GM23338 (cell line): ENCODE results near the gene LRCH4. TPM values are rescaled to one million over a fixed set of nuclear protein-coding genes. Genes with fewer than 3 reads are reported as not detected.

ENCODE experiments used
- ATAC-seq: fragments of 200-7000 bp; cut with Tn5 transposase; 3 replicates; pipeline ENCODE4 v1.9.1; 2020
- DNase-seq: peaks from one replicate; pipeline ENCODE4 v3.0.0-alpha.2; 2015; ENCODE audit warnings: low spot score
- H2AFZ ChIP-seq: fragments of 200-600 bp; sonication (generic); 2 replicates; pipeline ENCODE4 v1.8.0; 2016; ENCODE audit warnings: antibody characterized with exemption, mild to moderate bottlenecking, moderate library complexity
- H3F3A ChIP-seq: fragments of 200-600 bp; sonication (generic); replicated peaks from 2 replicates; pipeline ENCODE4 v1.8.0; 2017; ENCODE audit warnings: antibody characterized with exemption, mixed run types, low read depth
- H3K27ac ChIP-seq: fragments of 200-600 bp; sonication (generic); 2 replicates; pipeline ENCODE4 v1.6.1; 2016; ENCODE audit warnings: low read depth
- H3K27me3 ChIP-seq: fragments of 200-600 bp; sonication (generic); 2 replicates; pipeline ENCODE4 v1.8.0; 2016; ENCODE audit warnings: mild to moderate bottlenecking, mixed run types, moderate library complexity; ENCODE audit not compliant: insufficient read depth
- H3K36me3 ChIP-seq: fragments of 200-600 bp; sonication (generic); 2 replicates; pipeline ENCODE4 v1.8.0; 2016; ENCODE audit warnings: mild to moderate bottlenecking; ENCODE audit not compliant: insufficient read depth
- H3K4me1 ChIP-seq: fragments of 200-600 bp; sonication (generic); 2 replicates; pipeline ENCODE4 v1.8.0; 2016; ENCODE audit warnings: mild to moderate bottlenecking, moderate library complexity; ENCODE audit not compliant: insufficient read depth
- H3K4me2 ChIP-seq: fragments of 200-600 bp; sonication (generic); 2 replicates; pipeline ENCODE4 v1.7.1; 2017; ENCODE audit warnings: mixed run types
- H3K4me3 ChIP-seq: fragments of 200-600 bp; sonication (generic); 2 replicates; pipeline ENCODE4 v1.6.1; 2016; ENCODE audit warnings: mixed run types
- H3K79me2 ChIP-seq: fragments of 200-600 bp; sonication (generic); replicated peaks from 2 replicates; pipeline ENCODE4 v1.8.0; 2017; ENCODE audit warnings: mild to moderate bottlenecking; ENCODE audit not compliant: insufficient read depth
- H3K9me2 ChIP-seq: fragments of 200-600 bp; sonication (generic); 2 replicates; pipeline ENCODE4 v1.8.0; 2017; ENCODE audit not compliant: insufficient read depth
- H4K20me1 ChIP-seq: fragments of 200-600 bp; sonication (generic); replicated peaks from 2 replicates; pipeline ENCODE4 v1.8.0; 2017; ENCODE audit warnings: mild to moderate bottlenecking; ENCODE audit not compliant: insufficient read depth
- H3K27ac Mint-ChIP-seq: 2 replicates; pipeline ENCODE4 v1.8.0; 2020; ENCODE audit warnings: inconsistent platforms, mild to moderate bottlenecking, moderate library complexity, mixed read lengths
- H3K27me3 Mint-ChIP-seq: 3 replicates; pipeline ENCODE4 v1.8.0; 2022; ENCODE audit warnings: low read depth, mild to moderate bottlenecking, moderate library complexity, mixed read lengths, inconsistent platforms; ENCODE audit not compliant: insufficient read depth, poor library complexity
- H3K36me3 Mint-ChIP-seq: 3 replicates; pipeline ENCODE4 v1.8.0; 2021; ENCODE audit warnings: low read depth, mild to moderate bottlenecking, inconsistent platforms, moderate library complexity, mixed read lengths
- H3K4me1 Mint-ChIP-seq: 3 replicates; pipeline ENCODE4 v1.8.0; 2020; ENCODE audit warnings: mild to moderate bottlenecking, inconsistent platforms, mixed read lengths
- H3K4me3 Mint-ChIP-seq: 3 replicates; pipeline ENCODE4 v1.8.0; 2021; ENCODE audit warnings: moderate library complexity, mild to moderate bottlenecking, inconsistent platforms, mixed read lengths
- H3K9me3 Mint-ChIP-seq: 3 replicates; pipeline ENCODE4 v1.8.0; 2020; ENCODE audit warnings: moderate library complexity, mild to moderate bottlenecking, inconsistent platforms, mixed read lengths
- CREB1 ChIP-seq: fragments of 250-450 bp; sonication (Bioruptor Pico); IDR thresholded peaks from 2 replicates; pipeline ENCODE4 v1.5.0; 2020; ENCODE audit warnings: low read depth, mild to moderate bottlenecking, moderate library complexity
- EZH2 ChIP-seq: fragments of 200-600 bp; sonication (generic); IDR thresholded peaks from one replicate; pipeline ENCODE4 v1.8.0; 2017; ENCODE audit warnings: antibody characterized with exemption, mild to moderate bottlenecking, low read depth; ENCODE audit not compliant: unreplicated experiment
- EZH2phosphoT487 ChIP-seq: fragments of 200-600 bp; sonication (generic); IDR thresholded peaks from one replicate; pipeline ENCODE4 v1.8.1; 2018; ENCODE audit warnings: antibody characterized with exemption; ENCODE audit not compliant: unreplicated experiment
- JUNB ChIP-seq: IDR thresholded peaks from one replicate; pipeline ENCODE4 v1.6.1; 2016; ENCODE audit warnings: antibody characterized with exemption; ENCODE audit not compliant: unreplicated experiment
- NANOG ChIP-seq: IDR thresholded peaks from 2 replicates; pipeline ENCODE4 v1.6.1; 2016; ENCODE audit warnings: antibody characterized with exemption, borderline replicate concordance
- POLR2AphosphoS5 ChIP-seq: IDR thresholded peaks from 2 replicates; pipeline ENCODE4 v1.6.1; 2016; ENCODE audit warnings: antibody characterized with exemption, low read depth
- STAT1 ChIP-seq: IDR thresholded peaks from one replicate; pipeline ENCODE4 v1.6.1; 2016; ENCODE audit warnings: antibody characterized with exemption; ENCODE audit not compliant: unreplicated experiment
- ZNF114 ChIP-seq: fragments of 250-450 bp; sonication (Bioruptor Pico); IDR thresholded peaks from 2 replicates; pipeline ENCODE4 v1.5.0; 2020; ENCODE audit warnings: mild to moderate bottlenecking, moderate library complexity
- ZNF331 ChIP-seq: fragments of 250-450 bp; sonication (Bioruptor Pico); IDR thresholded peaks from 2 replicates; pipeline ENCODE4 v1.5.0; 2020; ENCODE audit warnings: low read depth, mild to moderate bottlenecking, moderate library complexity
- polyA plus RNA-seq: library from polyadenylated mRNA; unstranded; fragments of >200 nt; fragmentation: Nextera tagmentation; extraction: Ambion mirVana; gene quantifications from 2 replicates; pipeline ENCODE4 v1.2.1, GENCODE V29; 2016
- total RNA-seq: library from RNA; depleted of rRNA; stranded (reverse); fragments of >200 nt; shearing (Covaris generic); gene quantifications from 2 replicates; pipeline ENCODE4 v1.2.3, GENCODE V29; 2014
- TF ChIP-seq, protein P1 (sequence below): fragments of 250-450 bp; sonication (Bioruptor Pico); IDR thresholded peaks from 2 replicates; pipeline ENCODE4 v1.5.0; 2020; ENCODE audit warnings: mild to moderate bottlenecking, moderate library complexity
- TF ChIP-seq, protein P2 (sequence below): IDR thresholded peaks from one replicate; pipeline ENCODE4 v1.6.1; 2018; ENCODE audit warnings: antibody characterized with exemption; ENCODE audit not compliant: unreplicated experiment
- TF ChIP-seq, protein P3 (sequence below): IDR thresholded peaks from 2 replicates; pipeline ENCODE4 v1.6.1; 2016; ENCODE audit warnings: antibody characterized with exemption
- TF ChIP-seq, protein P4 (sequence below), 2 experiments: fragments of 200-600 bp in 1 of 2; sonication (generic) in 1 of 2; conservative IDR thresholded peaks; 2 replicates each; pipeline versions ENCODE4 v1.5.1 to v1.6.1; 2016 to 2017; ENCODE audit warnings: antibody characterized with exemption in 2 of 2, low read depth in 2 of 2, mild to moderate bottlenecking in 2 of 2, moderate library complexity in 1 of 2

The LRCH4 gene
- total and polyA plus RNA-seq, 2 experiments from 2014 or later: 21.4 to 51.0 TPM

DNA sequence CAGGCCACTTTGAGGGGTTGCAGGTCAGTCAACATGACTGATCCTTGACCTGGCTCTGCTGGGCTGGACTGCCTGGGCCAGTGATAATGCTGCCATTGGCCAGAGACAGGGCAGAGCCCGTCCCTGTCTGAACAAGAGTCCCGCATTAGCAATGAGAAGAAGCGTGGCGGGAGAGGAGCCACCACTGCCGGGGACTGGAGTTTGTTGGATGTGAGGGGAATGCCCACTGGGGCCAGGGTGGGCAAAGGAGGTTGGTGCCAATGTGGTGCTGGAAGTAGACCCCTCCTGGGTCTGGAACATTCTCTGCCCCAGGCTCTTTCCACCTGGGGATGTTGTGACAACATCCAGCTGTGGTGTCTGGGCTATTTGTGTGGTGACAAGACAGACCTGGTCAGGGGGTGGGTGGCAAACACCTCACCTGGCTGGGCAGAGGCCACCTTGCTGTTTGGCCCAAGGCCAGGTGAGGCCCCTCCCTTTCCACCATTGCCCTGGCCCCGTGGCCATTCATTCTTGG lies 19.9 kb downstream of the LRCH4 start:
- H3K4me1 Mint-ChIP-seq: peaks cover 33% of the 10 kb centered on the region
- H3K4me1 ChIP-seq: peaks cover 19% of the 10 kb centered on the region
- H3K27ac Mint-ChIP-seq: no peak overlapping the region

More for the DNA sequence above, 19.9 kb downstream of the LRCH4 start:
- Histone ChIP-seq H3K4me2 (no peak overlapping the region), H3K4me3 (no peak overlapping the region), H3K36me3 (no peaks in the 10 kb centered on the region), H3K27ac (no peak overlapping the region), H2AFZ (no peak overlapping the region), H3K27me3 (peaks cover 13% of the 10 kb centered on the region; the same call in 1 of the 2 replicates), H3K9me2 (no peaks in the 10 kb centered on the region), H3F3A (0 out of 2 replicates have a peak, but pooled peaks cover 14% of the 10 kb centered on the region), H4K20me1 (no peaks in the 10 kb centered on the region), H3K79me2 (no peaks in the 10 kb centered on the region)
- H3K9me3 Mint-ChIP-seq: no peaks in the 10 kb centered on the region
- H3K4me3 Mint-ChIP-seq: no peak overlapping the region
- H3K27me3 Mint-ChIP-seq: peaks cover 28% of the 10 kb centered on the region
- ATAC-seq (no peak), DNase-seq (no peak)
- TF ChIP-seq, protein P1, sequence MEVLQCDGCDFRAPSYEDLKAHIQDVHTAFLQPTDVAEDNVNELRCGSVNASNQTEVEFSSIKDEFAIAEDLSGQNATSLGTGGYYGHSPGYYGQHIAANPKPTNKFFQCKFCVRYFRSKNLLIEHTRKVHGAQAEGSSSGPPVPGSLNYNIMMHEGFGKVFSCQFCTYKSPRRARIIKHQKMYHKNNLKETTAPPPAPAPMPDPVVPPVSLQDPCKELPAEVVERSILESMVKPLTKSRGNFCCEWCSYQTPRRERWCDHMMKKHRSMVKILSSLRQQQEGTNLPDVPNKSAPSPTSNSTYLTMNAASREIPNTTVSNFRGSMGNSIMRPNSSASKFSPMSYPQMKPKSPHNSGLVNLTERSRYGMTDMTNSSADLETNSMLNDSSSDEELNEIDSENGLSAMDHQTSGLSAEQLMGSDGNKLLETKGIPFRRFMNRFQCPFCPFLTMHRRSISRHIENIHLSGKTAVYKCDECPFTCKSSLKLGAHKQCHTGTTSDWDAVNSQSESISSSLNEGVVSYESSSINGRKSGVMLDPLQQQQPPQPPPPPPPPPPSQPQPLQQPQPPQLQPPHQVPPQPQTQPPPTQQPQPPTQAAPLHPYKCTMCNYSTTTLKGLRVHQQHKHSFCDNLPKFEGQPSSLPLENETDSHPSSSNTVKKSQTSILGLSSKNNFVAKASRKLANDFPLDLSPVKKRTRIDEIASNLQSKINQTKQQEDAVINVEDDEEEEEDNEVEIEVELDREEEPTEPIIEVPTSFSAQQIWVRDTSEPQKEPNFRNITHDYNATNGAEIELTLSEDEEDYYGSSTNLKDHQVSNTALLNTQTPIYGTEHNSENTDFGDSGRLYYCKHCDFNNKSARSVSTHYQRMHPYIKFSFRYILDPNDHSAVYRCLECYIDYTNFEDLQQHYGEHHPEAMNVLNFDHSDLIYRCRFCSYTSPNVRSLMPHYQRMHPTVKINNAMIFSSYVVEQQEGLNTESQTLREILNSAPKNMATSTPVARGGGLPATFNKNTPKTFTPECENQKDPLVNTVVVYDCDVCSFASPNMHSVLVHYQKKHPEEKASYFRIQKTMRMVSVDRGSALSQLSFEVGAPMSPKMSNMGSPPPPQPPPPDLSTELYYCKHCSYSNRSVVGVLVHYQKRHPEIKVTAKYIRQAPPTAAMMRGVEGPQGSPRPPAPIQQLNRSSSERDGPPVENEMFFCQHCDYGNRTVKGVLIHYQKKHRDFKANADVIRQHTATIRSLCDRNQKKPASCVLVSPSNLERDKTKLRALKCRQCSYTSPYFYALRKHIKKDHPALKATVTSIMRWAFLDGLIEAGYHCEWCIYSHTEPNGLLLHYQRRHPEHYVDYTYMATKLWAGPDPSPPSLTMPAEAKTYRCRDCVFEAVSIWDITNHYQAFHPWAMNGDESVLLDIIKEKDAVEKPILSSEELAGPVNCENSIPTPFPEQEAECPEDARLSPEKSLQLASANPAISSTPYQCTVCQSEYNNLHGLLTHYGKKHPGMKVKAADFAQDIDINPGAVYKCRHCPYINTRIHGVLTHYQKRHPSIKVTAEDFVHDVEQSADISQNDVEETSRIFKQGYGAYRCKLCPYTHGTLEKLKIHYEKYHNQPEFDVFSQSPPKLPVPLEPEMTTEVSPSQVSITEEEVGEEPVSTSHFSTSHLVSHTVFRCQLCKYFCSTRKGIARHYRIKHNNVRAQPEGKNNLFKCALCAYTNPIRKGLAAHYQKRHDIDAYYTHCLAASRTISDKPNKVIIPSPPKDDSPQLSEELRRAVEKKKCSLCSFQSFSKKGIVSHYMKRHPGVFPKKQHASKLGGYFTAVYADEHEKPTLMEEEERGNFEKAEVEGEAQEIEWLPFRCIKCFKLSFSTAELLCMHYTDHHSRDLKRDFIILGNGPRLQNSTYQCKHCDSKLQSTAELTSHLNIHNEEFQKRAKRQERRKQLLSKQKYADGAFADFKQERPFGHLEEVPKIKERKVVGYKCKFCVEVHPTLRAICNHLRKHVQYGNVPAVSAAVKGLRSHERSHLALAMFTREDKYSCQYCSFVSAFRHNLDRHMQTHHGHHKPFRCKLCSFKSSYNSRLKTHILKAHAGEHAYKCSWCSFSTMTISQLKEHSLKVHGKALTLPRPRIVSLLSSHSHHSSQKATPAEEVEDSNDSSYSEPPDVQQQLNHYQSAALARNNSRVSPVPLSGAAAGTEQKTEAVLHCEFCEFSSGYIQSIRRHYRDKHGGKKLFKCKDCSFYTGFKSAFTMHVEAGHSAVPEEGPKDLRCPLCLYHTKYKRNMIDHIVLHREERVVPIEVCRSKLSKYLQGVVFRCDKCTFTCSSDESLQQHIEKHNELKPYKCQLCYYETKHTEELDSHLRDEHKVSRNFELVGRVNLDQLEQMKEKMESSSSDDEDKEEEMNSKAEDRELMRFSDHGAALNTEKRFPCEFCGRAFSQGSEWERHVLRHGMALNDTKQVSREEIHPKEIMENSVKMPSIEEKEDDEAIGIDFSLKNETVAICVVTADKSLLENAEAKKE (CRISPR knock-in tag): no peak
- TF ChIP-seq CREB1 (CRISPR knock-in tag) (no peak), NANOG (no peak), JUNB (no peak), ZNF331 (no peak), STAT1 (no peak), EZH2 (no peak), EZH2phosphoT487 (no peak), POLR2AphosphoS5 (no peak), ZNF114 (CRISPR knock-in tag) (no peak)
- TF ChIP-seq, protein P2, sequence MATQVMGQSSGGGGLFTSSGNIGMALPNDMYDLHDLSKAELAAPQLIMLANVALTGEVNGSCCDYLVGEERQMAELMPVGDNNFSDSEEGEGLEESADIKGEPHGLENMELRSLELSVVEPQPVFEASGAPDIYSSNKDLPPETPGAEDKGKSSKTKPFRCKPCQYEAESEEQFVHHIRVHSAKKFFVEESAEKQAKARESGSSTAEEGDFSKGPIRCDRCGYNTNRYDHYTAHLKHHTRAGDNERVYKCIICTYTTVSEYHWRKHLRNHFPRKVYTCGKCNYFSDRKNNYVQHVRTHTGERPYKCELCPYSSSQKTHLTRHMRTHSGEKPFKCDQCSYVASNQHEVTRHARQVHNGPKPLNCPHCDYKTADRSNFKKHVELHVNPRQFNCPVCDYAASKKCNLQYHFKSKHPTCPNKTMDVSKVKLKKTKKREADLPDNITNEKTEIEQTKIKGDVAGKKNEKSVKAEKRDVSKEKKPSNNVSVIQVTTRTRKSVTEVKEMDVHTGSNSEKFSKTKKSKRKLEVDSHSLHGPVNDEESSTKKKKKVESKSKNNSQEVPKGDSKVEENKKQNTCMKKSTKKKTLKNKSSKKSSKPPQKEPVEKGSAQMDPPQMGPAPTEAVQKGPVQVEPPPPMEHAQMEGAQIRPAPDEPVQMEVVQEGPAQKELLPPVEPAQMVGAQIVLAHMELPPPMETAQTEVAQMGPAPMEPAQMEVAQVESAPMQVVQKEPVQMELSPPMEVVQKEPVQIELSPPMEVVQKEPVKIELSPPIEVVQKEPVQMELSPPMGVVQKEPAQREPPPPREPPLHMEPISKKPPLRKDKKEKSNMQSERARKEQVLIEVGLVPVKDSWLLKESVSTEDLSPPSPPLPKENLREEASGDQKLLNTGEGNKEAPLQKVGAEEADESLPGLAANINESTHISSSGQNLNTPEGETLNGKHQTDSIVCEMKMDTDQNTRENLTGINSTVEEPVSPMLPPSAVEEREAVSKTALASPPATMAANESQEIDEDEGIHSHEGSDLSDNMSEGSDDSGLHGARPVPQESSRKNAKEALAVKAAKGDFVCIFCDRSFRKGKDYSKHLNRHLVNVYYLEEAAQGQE: no peak
- TF ChIP-seq, protein P3, sequence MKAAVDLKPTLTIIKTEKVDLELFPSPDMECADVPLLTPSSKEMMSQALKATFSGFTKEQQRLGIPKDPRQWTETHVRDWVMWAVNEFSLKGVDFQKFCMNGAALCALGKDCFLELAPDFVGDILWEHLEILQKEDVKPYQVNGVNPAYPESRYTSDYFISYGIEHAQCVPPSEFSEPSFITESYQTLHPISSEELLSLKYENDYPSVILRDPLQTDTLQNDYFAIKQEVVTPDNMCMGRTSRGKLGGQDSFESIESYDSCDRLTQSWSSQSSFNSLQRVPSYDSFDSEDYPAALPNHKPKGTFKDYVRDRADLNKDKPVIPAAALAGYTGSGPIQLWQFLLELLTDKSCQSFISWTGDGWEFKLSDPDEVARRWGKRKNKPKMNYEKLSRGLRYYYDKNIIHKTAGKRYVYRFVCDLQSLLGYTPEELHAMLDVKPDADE: no peak
- TF ChIP-seq, protein P4, sequence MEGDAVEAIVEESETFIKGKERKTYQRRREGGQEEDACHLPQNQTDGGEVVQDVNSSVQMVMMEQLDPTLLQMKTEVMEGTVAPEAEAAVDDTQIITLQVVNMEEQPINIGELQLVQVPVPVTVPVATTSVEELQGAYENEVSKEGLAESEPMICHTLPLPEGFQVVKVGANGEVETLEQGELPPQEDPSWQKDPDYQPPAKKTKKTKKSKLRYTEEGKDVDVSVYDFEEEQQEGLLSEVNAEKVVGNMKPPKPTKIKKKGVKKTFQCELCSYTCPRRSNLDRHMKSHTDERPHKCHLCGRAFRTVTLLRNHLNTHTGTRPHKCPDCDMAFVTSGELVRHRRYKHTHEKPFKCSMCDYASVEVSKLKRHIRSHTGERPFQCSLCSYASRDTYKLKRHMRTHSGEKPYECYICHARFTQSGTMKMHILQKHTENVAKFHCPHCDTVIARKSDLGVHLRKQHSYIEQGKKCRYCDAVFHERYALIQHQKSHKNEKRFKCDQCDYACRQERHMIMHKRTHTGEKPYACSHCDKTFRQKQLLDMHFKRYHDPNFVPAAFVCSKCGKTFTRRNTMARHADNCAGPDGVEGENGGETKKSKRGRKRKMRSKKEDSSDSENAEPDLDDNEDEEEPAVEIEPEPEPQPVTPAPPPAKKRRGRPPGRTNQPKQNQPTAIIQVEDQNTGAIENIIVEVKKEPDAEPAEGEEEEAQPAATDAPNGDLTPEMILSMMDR (conservative IDR thresholded peaks at IDR 0.05; ENCODE audit: low read depth in 2 of 2): no peak
- peaks cover 4% of the 10 kb centered on the region for H3K36me3 Mint-ChIP-seq
